GM18519 (cell line): Measurements from ENCODE around the gene NOS1.
"Not testable (repeated sequence)": the region's sequence is repeated elsewhere in the genome, so short reads cannot be mapped to it uniquely, and the experiment has no call there.

ENCODE experiments used
- ATAC-seq: cut with Tn5 transposase; IDR thresholded peaks from one replicate; pipeline ENCODE4 v1.9.1; 2021; ENCODE audit warnings: mild to moderate bottlenecking, moderate library complexity; ENCODE audit not compliant: unreplicated experiment, low FRiP score

The NOS1 gene

DNA sequence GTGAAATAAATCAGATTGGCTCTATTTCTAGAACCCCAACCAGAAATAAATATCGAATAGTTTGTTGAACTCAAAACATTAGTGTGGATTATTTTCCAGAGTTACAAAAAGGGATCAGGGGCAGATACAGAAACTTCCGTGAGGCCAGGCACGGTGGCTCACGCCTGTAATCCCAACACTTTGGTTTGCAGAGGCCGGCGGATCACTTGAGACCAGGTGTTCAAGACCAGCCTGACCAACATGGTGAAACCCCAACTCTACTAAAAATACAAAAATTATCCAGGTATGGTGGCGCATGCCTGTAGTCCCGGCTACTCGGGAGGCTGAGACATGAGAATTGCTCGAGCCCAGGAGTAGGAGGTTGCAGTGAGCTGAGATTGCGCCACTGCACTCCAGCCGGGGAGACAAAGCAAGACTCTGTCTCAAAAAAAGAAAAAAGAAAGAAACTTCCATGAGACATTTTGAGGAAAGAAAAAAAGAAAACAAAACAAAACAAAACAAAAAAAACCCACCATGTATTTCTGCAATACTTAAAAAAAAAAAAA is 173.2 kb downstream of the NOS1 start:
- ATAC-seq = no peak

GRCh38 chr12:117187421-117187820 is 174.0 kb downstream of the NOS1 start:
- ATAC-seq = no peak

- no peak for ATAC-seq
Observed at GRCh38 chr12:117182866-117183265, 178.6 kb downstream of the NOS1 start.

DNA sequence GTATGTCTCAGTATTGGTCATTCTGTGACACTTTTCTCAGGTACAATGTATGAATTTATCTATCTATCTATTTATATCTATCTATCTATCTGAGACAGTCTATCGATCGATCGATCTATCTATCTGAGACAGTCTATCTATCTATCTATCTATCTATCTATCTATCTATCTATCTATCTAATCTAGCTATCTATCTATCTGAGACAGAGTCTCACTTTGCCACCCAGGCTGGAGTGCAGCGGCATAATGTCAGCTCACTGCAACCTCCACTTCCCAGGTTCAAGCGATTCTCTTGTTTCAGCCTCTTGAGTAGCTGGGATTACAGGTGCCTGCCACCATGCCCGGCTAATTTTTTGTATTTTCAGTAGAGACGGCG is 180.0 kb downstream of the NOS1 start:
- ATAC-seq = not testable (repeated sequence)

- no peak for ATAC-seq
Observed at GRCh38 chr12:117180758-117181467, 180.5 kb downstream of the NOS1 start.

DNA sequence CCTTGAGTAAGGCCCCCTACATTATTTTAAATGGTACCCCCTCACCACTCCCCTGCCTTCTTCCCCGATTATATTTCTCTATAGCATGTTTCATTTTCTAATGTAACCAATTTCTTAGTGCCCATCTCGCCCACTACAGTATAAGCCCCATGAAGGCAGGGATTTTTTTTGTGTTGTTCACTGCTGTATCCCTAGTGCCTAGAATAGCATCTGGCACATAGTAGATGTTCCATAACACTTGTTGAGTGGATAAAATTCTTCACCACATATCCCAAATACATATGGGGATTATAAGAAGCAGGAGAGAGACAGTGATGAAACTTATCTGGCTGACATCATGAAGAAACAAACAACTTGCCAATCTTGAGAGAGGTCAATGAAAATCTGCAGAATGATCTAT is 182.7 kb downstream of the NOS1 start:
- no peak for ATAC-seq

GRCh38 chr12:117178301-117178700 is 183.1 kb downstream of the NOS1 start:
- no peak for ATAC-seq

DNA sequence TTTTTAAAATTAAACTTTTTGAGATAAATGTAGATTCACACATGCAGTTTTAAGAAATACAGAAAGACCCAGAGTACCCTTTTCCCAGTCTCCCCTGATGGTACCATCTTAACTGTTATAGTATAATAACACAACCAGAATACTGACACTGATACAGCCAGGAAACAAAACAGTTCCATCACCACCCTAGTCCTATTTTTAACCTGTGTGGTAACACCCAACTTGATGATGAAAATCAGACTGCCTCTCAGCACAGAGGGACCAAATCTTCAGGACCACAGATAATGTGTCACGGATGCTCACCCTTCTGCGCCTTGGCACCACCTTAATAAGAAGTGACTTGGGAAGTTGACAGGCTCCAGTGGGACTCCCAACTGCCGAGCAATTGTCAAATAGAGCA is 189.3 kb downstream of the NOS1 start:
- no peak for ATAC-seq

- no peak for ATAC-seq
Observed at GRCh38 chr12:117171499-117172162, 189.8 kb downstream of the NOS1 start.

GRCh38 chr12:117169548-117169947 is 191.9 kb downstream of the NOS1 start:
- no peak for ATAC-seq

GRCh38 chr12:117168976-117169375 is 192.4 kb downstream of the NOS1 start:
- no peak for ATAC-seq

- ATAC-seq = no peak
Observed at GRCh38 chr12:117167769-117168168, 193.7 kb downstream of the NOS1 start.

GRCh38 chr12:117166107-117166506 is 195.3 kb downstream of the NOS1 start:
- peak; percentile 68 for ATAC-seq

GRCh38 chr12:117165342-117165741 is 196.1 kb downstream of the NOS1 start:
- ATAC-seq = no peak

- no peak for ATAC-seq
Observed at GRCh38 chr12:117162633-117163032, 198.8 kb downstream of the NOS1 start.

- no peak for ATAC-seq
Observed at GRCh38 chr12:117162167-117162539, 199.3 kb downstream of the NOS1 start.

GRCh38 chr12:117161460-117162166 is 199.8 kb downstream of the NOS1 start:
- ATAC-seq = no peak

- ATAC-seq = no peak
Observed at GRCh38 chr12:117159674-117160073, 201.8 kb downstream of the NOS1 start.

GRCh38 chr12:117158911-117159553 is 202.4 kb downstream of the NOS1 start:
- no peak for ATAC-seq
